ENCODE data around the gene PALM3. TPM values are rescaled to one million over a fixed set of nuclear protein-coding genes. Genes with fewer than 3 reads are reported as not detected.

PALM3 gene
- total RNA-seq, 1 donor from 2014 or later, result not detected

GRCh38 chr19:14058182-14059092, 3.4 kb downstream of the PALM3 start:
- Histone ChIP-seq H3K9ac (no peak overlapping the region), H3K4me3 (peak overlapping the region; percentile 48), H3K9me3 (ENCODE audit: low read depth) (no peaks in the 10 kb centered on the region), H2AFZ (replicated peaks) (peak overlapping the region; percentile 69), H3F3A (ENCODE audit: low read depth) (peaks cover 25% of the 10 kb centered on the region), H3K4me1 (no peaks in the 10 kb centered on the region), H3K79me2 (ENCODE audit: low read depth) (no peaks in the 10 kb centered on the region), H3K27ac (no peak overlapping the region), H3K4me2 (peak overlapping the region; percentile 70), H3K36me3 (no peaks in the 10 kb centered on the region), H3K27me3 (peaks cover 35% of the 10 kb centered on the region), H4K20me1 (ENCODE audit: low read depth) (no peaks in the 10 kb centered on the region)
- TF ChIP-seq EZH2 (IDR thresholded peaks at IDR 0.05) (peak; percentile 38), EZH2phosphoT487 (IDR thresholded peaks at IDR 0.05) (no peak)
- Mint-ChIP-seq H3K9me3 (no peaks in the 10 kb centered on the region), H3K36me3 (no peaks in the 10 kb centered on the region), H3K4me3 (peak overlapping the region; percentile 89), H3K27me3 (ENCODE audit: insufficient read depth, low read depth) (peaks cover 38% of the 10 kb centered on the region), H3K27ac (no peak overlapping the region), H3K4me1 (peaks cover 31% of the 10 kb centered on the region)
- DNase-seq (ENCODE audit: low spot score), result no peak

DNA sequence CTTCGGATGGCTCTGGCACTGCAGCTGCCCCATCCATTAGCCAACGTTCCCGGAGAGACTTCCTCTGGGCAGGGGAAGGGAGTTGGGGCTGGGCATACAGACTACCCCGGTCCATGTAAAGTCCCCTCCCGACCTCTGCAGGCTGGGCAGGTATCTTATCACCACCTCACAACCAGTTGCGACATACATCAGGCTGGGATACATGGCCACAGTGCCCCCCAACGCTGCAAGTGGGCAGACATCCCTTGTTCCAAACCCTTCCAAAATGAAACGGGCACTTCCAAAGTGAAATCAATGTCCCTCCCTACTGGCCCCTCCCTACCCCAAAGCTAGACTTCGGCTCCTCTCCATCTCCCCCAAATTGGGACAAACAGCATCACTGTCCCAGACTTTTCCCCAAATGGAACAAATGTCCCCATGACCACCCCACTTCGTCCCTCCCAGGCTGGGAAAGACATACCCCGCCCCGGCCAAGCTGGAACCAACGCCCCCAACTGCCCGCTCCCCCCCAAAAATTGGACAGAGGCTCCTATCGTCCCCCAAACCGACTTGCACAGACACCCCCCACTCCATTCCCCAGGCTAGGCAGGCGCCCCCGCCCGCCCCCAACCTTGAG, 5.0 kb downstream of the PALM3 start:
- Mint-ChIP-seq H3K4me1 (peaks cover 31% of the 10 kb centered on the region), H3K36me3 (no peaks in the 10 kb centered on the region), H3K27me3 (ENCODE audit: insufficient read depth, low read depth) (peaks cover 41% of the 10 kb centered on the region), H3K4me3 (peak overlapping the region; percentile 80), H3K27ac (no peak overlapping the region), H3K9me3 (no peaks in the 10 kb centered on the region)
- TF ChIP-seq EZH2 (IDR thresholded peaks at IDR 0.05), result peak; percentile 43
- no peak for TF ChIP-seq EZH2phosphoT487 (IDR thresholded peaks at IDR 0.05)
- peak overlapping the region; percentile 76 for H2AFZ ChIP-seq (replicated peaks)
- H3K27me3 ChIP-seq, result peaks cover 35% of the 10 kb centered on the region
- H3K79me2 ChIP-seq (ENCODE audit: low read depth), result no peaks in the 10 kb centered on the region
- no peaks in the 10 kb centered on the region for H3K36me3 ChIP-seq
- peak overlapping the region; percentile 70 for H3K4me2 ChIP-seq
- no peaks in the 10 kb centered on the region for H4K20me1 ChIP-seq (ENCODE audit: low read depth)
- H3K27ac ChIP-seq, result no peak overlapping the region
- peak overlapping the region; percentile 48 for H3K4me3 ChIP-seq
- H3K9ac ChIP-seq, result no peak overlapping the region
- H3K9me3 ChIP-seq (ENCODE audit: low read depth), result no peaks in the 10 kb centered on the region
- no peak for DNase-seq (ENCODE audit: low spot score)
- H3F3A ChIP-seq (ENCODE audit: low read depth), result peaks cover 25% of the 10 kb centered on the region
- H3K4me1 ChIP-seq, result no peaks in the 10 kb centered on the region

DNA sequence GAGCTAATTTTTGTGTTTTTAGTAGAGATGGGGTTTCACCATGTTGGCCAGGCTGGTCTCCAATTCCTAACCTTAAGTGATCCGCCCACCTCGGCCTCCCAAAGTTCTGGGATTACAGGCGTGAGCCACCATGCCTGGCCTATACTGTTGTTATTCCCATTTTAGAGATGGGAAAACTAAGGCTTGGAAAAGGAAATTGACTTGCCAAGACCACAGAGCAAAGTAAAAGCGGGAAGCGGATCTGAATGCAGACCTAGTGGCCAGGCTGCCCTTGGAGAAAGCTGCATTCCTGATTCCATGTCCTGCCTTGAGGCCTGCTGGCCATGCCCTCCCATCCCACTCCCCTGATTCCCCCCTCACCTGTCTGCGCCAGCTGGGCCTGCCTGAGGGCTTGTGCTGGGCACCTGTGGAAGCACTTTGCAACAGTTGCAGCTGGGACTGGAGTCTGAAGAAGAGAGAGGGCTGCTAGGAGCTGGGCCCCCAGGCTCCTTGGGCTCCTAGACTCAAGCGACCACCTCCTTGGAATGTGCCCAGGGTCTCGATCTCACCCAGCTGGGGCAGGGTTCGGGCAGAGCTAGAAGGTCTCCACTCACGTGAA, 5.7 kb downstream of the PALM3 start:
- no peak overlapping the region for H3K9ac ChIP-seq
- H4K20me1 ChIP-seq (ENCODE audit: low read depth), result no peaks in the 10 kb centered on the region
- H3K27me3 ChIP-seq, result peaks cover 35% of the 10 kb centered on the region
- H3F3A ChIP-seq (ENCODE audit: low read depth), result peaks cover 25% of the 10 kb centered on the region
- H3K36me3 Mint-ChIP-seq, result no peaks in the 10 kb centered on the region
- H3K27ac ChIP-seq, result no peak overlapping the region
- no peaks in the 10 kb centered on the region for H3K9me3 Mint-ChIP-seq
- H3K4me3 Mint-ChIP-seq, result no peak overlapping the region
- H3K4me3 ChIP-seq, result no peak overlapping the region
- peaks cover 31% of the 10 kb centered on the region for H3K4me1 Mint-ChIP-seq
- no peak overlapping the region for H3K27ac Mint-ChIP-seq
- no peaks in the 10 kb centered on the region for H3K79me2 ChIP-seq (ENCODE audit: low read depth)
- no peak for DNase-seq (ENCODE audit: low spot score)
- TF ChIP-seq EZH2phosphoT487 (IDR thresholded peaks at IDR 0.05) (no peak), EZH2 (IDR thresholded peaks at IDR 0.05) (no peak), CTCF (IDR thresholded peaks at IDR 0.05) (no peak)
- H3K27me3 Mint-ChIP-seq (ENCODE audit: insufficient read depth, low read depth), result peaks cover 43% of the 10 kb centered on the region
- H2AFZ ChIP-seq (replicated peaks), result no peak overlapping the region
- no peak overlapping the region for H3K4me2 ChIP-seq
- H3K36me3 ChIP-seq, result no peaks in the 10 kb centered on the region
- no peaks in the 10 kb centered on the region for H3K4me1 ChIP-seq
- no peaks in the 10 kb centered on the region for H3K9me3 ChIP-seq (ENCODE audit: low read depth)

DNA sequence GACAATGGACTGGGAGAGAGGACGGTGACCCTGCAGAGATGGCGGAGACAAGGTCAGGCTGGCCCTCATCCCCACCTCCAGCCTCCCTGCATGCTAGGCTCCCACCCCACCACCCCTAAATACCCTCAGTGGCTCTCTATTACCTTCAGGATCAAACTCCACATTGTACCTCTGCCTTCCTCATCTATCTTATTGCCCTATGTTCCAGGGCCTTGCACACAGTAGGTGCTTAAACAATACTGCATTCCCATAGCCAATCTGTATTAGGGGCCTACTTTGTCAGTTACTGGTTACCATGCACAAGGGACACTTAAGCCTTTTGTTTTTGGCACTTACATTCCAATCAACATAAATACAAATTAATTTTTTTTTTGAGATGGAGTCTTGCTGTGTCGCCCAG, 6.5 kb downstream of the PALM3 start:
- H3K36me3 Mint-ChIP-seq, result no peaks in the 10 kb centered on the region
- H3K4me3 Mint-ChIP-seq, result no peak overlapping the region
- H3K27me3 Mint-ChIP-seq (ENCODE audit: insufficient read depth, low read depth), result peaks cover 41% of the 10 kb centered on the region
- H3K36me3 ChIP-seq, result no peaks in the 10 kb centered on the region
- no peak for DNase-seq (ENCODE audit: low spot score)
- no peak overlapping the region for H3K4me2 ChIP-seq
- H3K79me2 ChIP-seq (ENCODE audit: low read depth), result no peaks in the 10 kb centered on the region
- no peak overlapping the region for H3K27ac ChIP-seq
- H3K9me3 ChIP-seq (ENCODE audit: low read depth), result no peaks in the 10 kb centered on the region
- H3K4me1 Mint-ChIP-seq, result peaks cover 31% of the 10 kb centered on the region
- no peak overlapping the region for H3K9ac ChIP-seq
- no peaks in the 10 kb centered on the region for H3K9me3 Mint-ChIP-seq
- H4K20me1 ChIP-seq (ENCODE audit: low read depth), result no peaks in the 10 kb centered on the region
- no peak overlapping the region for H3K4me3 ChIP-seq
- no peak for TF ChIP-seq CTCF (IDR thresholded peaks at IDR 0.05)
- TF ChIP-seq EZH2 (IDR thresholded peaks at IDR 0.05), result no peak
- TF ChIP-seq EZH2phosphoT487 (IDR thresholded peaks at IDR 0.05), result no peak
- peaks cover 35% of the 10 kb centered on the region for H3K27me3 ChIP-seq
- no peak overlapping the region for H2AFZ ChIP-seq (replicated peaks)
- peaks cover 25% of the 10 kb centered on the region for H3F3A ChIP-seq (ENCODE audit: low read depth)
- no peaks in the 10 kb centered on the region for H3K4me1 ChIP-seq
- H3K27ac Mint-ChIP-seq, result peak overlapping the region; percentile 52
